ENCODE data around the gene PPP1R13L.
"Not testable (repeated sequence)": the region's sequence is repeated elsewhere in the genome, so short reads cannot be mapped to it uniquely, and the experiment has no call there.

Gene PPP1R13L

DNA sequence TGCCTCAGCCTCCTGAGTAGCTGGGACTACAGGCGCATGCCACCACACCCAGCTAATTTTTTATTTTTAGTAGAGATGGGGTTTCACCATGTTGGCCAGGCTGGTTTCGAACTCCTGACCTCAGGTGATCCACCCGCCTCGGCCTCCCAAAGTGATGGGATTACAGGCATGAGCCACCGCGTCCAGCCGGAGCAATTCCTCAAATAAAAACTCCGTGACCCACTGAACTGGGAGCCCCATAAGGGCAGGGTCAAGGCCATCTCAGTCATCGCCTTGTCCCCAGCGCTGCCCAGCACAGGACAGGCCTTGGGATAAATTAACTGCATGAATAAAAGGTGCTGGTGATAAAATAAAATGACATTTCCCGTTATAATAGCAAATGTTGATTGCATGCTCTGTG is 25.0 kb upstream of the PPP1R13L start:
- DNase-seq, result not testable (repeated sequence)

DNA sequence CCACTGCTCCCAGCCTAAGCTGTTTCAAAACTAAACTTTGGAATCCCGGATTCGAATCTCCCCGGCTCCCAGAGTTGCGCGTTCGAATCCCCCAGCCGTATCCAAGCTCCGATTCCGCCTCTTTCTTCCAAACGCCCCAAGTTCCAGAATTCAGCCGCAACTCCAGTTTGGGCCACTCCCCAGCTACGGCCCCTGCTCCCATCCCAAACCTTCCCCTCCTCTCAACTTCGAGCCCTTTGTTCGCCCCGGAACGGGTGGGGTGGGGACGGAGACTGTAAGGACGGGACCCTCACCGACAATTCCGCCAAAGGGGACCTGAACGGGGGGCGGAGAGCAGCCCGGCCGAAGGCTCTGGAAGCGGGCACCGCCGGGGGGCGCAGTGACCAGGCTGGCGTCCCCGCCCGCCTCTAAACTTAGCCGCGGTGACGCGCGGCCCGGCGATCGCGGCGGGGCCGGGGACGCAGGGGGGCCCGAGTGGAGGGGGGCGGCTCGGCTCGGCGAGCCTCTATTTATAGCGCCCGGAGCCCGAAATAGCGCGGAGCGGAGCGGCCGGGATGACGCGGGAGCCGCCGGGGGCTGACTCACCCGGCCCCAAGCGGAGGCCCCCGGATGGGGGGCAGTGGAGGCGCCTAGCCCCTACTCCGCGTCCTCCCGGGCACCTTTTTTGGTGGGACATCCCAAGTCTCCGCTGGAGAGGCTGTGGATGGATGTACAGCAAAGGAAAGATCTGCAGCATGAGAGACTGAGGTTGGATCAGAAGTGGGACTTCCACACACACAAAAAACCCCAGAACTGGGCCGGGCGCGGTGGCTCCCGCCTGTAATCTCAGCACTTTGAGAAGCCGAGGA is 23.7 kb upstream of the PPP1R13L start:
- no peak for DNase-seq

- DNase-seq, result no peak
Observed at GRCh38 chr19:45424191-45425058, 19.6 kb upstream of the PPP1R13L start.

DNA sequence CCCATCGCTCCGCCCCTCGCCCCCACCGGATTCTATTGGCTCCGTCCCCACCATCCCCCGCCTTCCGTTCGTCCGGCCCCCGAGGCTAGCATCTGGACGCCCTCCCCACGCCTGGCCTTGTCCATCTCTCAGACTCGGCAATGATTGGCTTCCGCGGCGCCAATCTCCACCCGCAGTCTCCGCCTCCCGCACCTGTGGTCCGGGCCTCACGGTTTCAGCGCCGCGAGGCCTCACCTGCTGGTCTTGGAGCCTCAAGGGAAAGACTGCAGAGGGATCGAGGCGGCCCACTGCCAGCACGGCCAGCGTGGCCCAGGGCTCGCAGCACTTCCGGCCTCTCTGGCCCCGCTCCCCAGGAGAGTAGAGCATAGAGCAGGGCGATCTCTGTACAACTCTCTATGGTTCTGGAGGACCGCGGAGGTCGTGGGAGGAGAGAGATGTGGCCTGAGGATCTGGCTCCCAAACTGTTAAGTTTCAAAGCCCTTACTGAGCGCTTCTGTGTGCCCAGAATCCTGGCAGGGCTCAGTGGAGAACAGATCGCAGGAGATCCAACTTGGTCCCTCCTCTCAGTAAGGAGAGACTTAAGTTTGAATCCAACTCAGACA is 18.8 kb upstream of the PPP1R13L start, which contains the start of gene ERCC1:
Gene ERCC1 (minus strand): TSS at position 329 of the 602 bp plus-strand sequence. CDS start 543 bp downstream, outside the sequence.
- peak; percentile 98 for DNase-seq

DNA sequence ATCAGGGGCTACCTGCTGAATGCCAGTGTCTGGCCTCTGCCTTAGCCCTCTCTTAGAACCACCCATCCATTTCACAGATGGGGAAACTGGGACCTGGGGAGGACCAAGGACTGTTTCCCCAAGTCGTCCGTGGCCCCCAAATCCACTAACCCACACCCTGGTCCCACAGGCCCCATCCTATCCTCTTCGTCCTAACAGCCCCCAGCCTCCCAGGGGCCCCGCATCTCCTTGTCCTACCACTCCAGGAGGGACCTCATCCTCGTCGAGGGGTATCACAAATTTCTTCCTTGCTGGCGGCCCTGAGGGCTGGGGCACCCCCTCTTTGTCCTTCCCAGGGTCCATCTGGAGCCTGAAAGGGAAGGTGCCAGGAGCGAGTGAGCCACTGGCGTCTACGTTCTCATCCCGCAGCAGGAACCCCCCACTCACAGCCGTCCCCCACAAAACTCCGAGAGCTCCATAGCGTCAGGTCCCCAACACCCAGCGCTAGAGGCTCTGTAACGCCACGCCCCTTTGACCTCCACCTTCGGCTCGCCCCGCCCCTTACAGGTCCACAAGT is 18.2 kb upstream of the PPP1R13L start:
- DNase-seq, result no peak

DNA sequence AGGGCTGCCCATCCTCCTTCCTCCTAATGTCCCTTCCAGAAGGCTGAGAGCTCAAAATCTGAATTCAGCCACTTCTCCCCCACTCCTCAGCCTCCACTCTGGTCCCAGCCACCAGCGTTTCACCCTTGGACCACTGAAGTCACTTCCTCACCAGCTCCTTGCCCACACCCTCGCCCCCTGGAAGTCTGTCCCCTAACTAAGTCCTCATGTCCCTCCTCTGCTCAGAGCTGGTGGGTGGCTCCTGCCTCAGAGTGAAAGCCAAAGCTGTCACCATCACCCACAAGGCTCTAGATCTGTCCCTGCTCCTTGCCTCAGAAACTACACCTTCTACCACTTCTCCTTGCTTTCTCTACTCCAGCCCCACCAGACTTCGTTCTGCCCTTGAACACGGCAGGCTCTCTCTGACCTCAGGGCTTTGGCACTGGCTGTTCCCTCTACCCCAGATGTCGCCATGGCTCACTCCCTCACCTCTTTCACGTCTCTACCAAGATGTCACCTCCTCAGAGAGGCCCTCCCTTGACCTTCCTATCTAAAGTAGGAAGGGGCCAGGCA is 17.2 kb upstream of the PPP1R13L start:
- DNase-seq, result no peak

- no peak for DNase-seq
Observed at GRCh38 chr19:45420871-45421270, 16.0 kb upstream of the PPP1R13L start.

GRCh38 chr19:45420356-45420755 is 15.5 kb upstream of the PPP1R13L start:
- DNase-seq, result no peak

DNA sequence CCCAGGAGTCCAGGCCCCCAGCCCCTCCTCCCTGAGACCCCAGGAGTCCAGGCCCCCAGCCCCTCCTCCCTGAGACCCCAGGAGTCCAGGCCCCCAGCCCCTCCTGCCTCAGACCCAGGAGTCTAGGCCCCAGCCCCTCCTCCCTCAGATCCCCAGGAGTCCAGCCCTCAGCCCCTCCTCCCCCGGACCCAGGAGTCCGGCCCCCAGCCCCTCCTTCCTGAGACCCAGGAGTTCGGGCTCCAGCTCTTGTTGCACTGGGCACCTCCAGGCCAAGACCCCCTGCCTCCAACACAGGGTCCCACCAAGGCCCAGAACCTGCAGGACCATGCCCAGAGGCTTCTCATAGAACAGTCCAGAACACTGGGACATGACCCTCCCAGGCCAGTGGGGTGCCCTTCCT is 15.0 kb upstream of the PPP1R13L start:
- no peak for DNase-seq

DNA sequence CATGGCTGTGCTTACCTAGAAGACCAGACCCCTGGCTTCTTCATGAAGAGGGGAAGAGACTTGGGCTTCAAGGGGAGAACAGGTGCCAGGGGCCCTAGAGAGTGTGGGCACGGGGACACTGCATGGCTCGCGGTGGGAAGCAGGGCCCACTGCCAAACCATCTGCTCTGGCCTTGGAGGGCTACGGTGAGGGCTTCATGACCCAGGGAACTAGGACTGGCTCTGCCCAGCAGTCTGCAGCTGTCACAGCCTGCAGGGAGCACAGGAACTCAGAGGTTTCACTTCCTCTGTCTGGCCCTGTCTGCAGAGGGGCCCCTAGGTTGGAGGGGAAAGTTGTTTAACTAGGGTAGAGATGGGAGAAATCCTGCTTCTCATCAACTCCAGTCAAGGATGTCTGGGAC is 14.5 kb upstream of the PPP1R13L start:
- DNase-seq, result no peak

DNA sequence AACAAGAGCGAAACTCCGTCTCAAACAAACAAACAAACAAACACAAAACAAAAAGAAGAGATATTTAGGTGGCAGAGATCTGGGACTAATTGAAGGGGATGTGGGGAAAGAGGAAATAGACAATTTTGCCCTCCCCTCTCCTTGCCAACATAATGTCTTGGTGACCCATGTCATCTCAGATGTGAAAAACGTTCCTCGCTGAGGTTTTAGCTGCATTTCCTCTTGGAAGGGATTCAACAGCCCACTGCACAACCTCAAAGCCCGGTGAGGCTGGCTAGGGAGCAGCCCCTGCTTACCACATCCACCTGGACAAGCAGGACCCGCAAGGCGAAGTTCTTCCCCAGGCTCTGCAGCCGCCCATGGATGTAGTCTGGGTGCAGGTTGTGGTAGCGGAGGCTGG is 13.9 kb upstream of the PPP1R13L start:
- DNase-seq, result no peak

DNA sequence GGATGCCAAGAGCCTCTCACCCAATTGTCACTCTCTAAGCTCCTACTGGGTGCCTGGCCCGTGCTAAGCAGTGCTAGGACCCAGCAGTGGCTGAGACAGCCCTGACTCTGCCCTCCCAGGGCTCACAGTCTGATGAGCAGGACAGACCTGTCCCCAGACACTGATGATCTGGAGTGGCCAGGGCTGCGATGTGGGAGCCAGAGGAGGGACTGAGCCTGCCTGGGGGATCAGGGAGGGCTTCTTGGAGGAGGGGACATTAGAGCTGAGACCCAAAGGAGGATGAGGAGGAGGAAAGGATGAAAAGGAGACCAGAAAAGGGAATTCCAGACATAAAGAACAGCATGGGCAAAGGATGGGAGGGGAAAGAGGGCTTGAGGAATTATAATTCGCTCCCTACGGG is 12.3 kb upstream of the PPP1R13L start:
- DNase-seq, result no peak

GRCh38 chr19:45414468-45414867 is 9.6 kb upstream of the PPP1R13L start:
- DNase-seq, result no peak

- DNase-seq, result no peak
Observed at GRCh38 chr19:45413497-45413896, 8.6 kb upstream of the PPP1R13L start.

DNA sequence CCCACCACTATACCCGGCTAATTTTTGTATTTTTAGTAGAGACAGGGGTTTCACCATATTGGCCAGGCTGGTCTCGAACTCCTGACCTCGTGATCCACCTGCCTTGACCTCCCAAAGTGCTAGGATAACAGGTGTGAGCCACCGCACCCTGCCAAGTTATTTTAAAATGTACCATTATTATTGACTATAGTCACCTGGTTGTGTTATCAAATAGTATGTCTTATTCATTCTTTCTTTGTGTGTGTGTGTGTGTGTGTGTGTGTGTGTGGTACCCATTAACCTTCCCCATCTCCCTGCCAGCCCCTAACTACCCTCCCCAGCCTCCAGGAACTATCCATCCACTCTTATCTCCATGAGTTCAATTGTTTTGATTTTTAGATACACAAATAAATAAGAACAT is 5.5 kb upstream of the PPP1R13L start:
- DNase-seq, result not testable (repeated sequence)

DNA sequence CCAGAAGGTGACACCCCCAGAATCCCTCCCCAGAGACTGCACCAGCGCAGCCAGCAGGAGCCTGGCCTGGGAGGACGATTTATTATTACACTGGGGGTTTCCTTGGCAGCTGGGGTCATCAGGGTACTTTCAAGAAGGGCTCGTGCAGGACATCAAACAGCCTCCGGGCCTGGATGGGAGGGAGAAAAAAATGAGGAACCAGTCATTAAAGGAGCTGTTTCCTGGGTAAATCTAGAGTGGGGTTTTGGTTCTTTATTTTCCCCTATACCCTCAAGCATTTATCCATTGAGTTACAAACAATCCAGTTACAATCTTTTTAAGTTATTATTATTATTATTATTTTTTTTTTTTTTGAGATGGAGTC is 4.7 kb upstream of the PPP1R13L start:
- DNase-seq, result no peak

DNA sequence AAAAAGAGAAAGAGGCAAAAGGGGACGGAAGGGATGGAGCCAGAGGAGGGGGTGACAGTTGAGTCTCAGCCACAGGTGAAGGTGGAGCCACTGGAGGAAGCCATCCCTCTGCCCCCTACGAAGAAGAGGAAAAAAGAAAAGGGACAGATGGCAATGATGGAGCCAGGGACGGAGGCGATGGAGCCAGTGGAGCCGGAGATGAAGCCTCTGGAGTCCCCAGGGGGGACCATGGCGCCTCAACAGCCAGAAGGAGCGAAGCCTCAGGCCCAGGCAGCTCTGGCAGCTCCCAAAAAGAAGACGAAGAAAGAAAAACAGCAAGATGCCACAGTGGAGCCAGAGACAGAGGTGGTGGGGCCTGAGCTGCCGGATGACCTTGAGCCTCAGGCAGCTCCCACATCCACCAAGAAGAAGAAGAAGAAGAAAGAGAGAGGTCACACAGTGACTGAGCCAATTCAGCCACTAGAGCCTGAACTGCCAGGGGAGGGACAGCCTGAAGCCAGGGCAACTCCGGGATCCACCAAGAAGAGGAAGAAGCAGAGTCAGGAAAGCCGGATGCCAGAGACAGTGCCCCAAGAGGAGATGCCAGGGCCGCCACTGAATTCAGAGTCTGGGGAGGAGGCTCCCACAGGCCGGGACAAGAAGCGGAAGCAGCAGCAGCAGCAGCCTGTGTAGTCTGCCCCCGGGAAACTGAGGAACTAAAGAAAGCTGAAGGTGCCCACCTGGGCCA is 4.1 kb upstream of the PPP1R13L start:
- no peak for DNase-seq

- DNase-seq, result no peak
Observed at GRCh38 chr19:45408121-45408520, 3.3 kb upstream of the PPP1R13L start.

DNA sequence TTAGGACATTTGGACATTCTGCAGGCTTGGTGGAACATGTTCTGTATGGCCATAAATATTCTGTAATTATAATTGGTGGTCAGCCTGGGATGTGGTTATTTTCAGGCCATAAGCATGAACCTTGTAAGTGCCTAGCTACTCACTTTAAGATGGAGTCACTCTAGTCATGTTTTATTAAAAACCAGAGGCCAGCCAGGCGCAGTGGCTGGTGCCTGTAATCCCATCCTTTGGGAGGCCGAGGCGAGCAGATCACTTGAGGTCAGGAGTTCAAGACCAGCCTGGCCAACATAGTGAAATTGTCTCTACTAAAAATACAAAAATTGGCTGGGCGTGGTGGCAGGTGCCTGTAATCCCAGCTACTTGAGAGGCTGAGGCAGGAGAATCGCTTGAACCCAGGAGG is 2.7 kb upstream of the PPP1R13L start:
- not testable (repeated sequence) for DNase-seq

DNA sequence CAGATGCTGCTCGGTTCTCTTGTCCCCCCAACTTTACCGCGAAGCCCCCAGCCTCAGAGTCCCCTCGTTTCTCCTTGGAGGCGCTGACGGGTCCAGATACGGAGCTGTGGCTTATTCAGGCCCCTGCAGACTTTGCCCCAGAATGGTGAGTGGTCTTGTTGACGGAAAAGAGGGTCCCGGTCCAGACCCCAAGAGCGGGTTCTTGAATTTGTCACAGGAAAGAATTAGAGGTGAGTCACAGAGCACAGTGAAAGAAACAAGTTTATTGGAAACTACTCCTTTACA is 2.2 kb upstream of the PPP1R13L start:
- no peak for DNase-seq

GRCh38 chr19:45406226-45407090 is 1.6 kb upstream of the PPP1R13L start, which contains the start of gene POLR1G:
TSS of gene POLR1G (plus strand) at chr19:45406644. CDS start at chr19:45406697, 53 bp downstream.
- DNase-seq, result peak; percentile 72
